Central memory CD4-positive, alpha-beta T cell (primary cell): Measurements from ENCODE around the gene TRIM73.
"Not testable (repeated sequence)": the region's sequence is repeated elsewhere in the genome, so short reads cannot be mapped to it uniquely, and the experiment has no call there.

Experiments used
- DNase-seq: peaks from one replicate; pipeline ENCODE4 v3.0.0; 2022

TRIM73 gene

DNA sequence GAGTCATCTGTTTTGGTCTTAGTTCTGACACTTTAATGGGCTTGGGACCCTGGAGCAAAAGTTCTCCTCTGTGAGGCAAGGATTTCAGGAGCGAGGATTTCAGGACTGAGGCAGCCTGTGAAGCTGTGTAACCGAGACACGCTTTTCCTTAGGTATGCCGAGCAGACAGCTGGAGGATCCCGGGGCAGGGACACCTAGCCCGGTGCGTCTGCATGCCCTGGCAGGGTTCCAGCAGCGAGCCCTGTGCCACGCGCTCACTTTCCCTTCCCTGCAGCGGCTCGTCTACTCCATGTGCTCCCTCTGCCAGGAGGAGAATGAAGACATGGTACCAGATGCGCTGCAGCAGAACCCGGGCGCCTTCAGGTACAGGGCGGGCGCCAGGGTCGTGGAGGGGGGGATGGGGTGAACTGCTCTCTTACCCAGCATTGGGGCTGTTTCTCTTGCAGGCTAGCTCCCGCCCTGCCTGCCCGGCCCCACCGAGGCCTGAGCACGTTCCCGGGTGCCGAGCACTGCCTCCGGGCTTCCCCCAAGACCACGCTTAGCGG, 20.5 kb downstream of the TRIM73 start:
- DNase-seq, result not testable (repeated sequence)

DNA sequence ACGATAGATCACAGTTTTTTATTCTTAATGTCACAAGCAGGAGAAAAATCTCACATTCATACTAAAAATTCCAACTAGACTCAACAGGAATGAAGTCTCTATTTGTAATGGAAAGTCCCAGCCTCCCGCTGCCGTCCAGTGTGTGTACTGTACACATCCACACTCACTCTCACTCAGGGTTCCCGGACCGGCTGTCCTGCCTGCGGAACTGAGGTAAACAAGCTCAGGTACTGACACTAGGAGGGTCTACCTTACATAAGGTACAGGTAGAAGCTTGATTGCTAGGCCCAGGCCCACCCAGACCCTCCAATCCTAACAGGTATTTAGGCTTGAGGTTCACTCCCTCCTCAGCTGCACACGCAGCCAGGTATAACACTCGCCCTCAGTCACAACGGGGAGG, 21.4 kb downstream of the TRIM73 start:
- DNase-seq, result not testable (repeated sequence)

DNA sequence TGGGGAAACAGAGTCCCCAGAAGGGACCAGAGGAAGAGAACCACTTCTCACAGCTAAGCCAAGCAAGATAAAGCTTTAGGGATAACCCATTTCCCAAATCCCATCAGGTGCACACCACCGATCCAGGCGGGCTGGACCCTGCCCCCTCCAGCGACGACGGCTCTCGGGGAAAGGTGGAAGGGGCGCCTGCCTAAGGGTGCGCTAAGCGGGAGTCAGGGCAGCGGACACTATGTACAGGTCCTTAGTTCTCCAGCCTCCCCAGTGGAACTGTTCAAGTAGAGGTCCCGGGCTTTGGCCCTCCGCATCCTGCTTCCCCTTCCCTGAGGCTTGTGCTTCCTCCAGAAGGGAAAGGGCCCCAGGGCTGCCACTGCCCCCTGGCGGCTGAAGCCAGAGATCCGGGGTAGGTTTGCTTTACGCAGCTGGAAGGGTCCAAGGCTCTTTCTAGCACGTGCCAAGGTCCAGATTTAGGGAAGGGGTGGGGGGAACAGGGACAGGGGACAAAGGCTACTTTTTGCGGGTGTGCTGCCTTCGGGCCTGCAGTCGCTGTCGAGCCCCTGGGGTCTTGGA, 22.9 kb downstream of the TRIM73 start:
- not testable (repeated sequence) for DNase-seq

DNA sequence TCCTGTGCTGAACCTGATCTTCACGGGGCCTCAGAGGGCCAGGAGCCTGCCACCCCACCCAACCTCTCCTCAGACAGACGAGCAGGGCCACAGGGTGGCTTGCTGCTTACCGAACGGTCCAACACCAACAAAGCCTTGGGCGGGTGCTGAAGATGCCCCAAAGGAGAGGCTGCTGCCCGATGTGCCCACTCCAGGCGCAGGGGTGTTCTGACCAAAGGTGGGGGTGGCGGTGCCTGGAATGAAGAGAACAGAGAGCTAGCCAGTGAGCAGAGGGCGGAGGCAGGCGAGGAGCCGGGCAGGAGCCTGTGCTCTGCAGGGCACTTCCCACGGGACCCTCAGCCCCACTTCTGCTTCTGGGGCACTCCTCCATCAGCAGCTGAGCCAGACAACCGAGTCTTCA, 23.8 kb downstream of the TRIM73 start:
- DNase-seq, result not testable (repeated sequence)

DNA sequence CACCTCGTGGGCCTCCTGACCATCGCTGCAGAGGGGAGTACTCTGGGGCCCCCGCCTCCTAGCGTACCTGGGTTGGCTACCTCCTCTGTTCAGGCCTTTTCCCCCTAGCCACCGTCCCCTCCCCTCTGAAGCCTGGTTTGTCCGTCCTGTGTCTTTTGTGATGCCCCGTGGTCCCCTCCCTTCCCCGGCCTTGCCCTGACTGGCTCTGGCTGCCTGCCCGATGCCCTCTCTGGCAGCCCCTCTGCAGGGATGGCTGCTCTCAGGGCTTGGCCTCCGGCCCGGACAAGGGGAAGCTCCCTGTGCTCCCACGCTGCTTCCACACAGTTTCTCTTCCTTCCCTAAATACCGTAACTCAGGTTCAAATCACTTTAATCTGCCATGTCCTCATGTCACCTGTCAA, 24.3 kb downstream of the TRIM73 start:
- DNase-seq, result not testable (repeated sequence)

DNA sequence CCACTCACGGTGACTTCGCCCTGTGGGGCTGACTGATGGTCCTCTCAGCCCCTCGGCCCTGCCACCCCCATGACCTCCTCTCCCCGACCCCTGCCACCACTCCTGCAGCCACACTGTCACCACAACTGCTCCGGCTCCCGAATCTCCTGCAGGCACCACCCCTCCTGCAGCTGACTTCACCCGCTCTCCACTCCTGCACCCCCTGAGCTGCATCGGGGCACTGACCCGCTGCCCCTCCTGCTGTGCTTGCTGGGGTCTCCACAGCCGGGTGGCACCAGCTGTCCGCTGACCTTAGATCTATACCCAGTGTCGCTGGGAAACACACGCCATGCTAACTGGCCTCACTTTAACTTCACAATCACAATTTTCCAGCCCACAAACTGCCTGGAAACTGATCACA, 24.7 kb downstream of the TRIM73 start:
- DNase-seq, result not testable (repeated sequence)

DNA sequence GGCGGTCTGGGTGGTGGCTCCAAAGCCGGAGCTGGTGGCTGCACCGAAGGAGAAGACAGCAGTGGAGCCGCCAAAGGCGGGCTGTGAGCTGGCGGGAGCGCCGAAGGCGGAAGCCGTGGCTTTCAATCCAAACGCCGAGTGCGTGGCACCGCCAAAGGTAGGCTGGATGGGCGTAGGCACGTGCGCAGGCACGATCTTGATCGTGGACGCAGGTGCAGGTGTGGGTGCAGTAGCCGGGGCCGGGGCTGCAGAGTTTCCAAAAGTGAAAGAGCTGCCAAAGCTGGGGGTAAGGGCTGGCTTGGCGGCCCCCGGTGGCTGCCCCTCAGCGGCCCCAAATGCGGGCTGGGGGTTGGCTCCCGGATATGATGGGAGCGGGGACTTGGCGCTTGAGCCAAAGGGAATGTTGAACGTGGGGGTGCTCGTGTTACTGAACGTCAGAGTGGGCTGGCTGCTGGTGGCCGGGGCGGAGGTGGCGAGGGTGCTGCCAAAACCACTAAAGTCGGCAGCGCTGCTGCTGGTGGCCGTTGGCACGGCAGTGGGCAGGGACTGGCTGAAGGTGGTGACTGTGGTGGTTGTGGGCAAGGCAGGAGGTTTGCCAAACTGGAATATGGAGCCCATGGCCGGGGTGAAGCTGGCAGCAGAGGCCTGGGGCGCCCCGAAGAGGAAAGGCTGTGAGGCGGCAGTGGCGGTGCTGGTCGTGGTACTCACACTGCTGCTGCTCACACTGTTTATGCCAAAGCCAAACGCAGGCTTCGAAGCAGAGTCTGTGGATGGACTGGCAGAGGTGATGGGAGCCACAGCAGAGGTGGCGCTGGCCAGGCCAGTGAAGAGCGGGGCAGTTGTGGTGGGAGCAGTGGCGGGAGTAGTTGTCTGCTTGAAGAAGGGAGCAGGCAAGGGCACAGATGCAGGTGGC, 26.6 kb downstream of the TRIM73 start:
- DNase-seq, result not testable (repeated sequence)

DNA sequence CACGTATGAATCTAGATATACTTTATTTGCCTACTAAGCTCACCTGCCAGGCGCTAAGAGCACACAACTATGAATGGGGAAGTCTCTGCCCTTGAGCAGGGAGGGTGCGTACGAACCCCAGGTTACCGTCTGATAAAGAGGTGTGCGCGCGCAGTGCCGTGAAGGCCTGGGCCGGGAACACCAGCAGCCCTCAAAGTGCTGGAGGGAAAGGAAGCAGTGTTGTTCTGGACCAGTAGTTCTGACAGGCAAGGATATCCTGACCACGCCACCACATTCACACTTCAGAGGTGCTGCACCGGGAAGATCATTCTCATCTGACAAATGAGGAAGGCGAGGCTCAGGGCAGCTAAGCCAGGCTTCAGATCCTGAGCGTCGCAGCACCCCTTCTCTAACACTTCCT, 28.1 kb downstream of the TRIM73 start:
- not testable (repeated sequence) for DNase-seq

DNA sequence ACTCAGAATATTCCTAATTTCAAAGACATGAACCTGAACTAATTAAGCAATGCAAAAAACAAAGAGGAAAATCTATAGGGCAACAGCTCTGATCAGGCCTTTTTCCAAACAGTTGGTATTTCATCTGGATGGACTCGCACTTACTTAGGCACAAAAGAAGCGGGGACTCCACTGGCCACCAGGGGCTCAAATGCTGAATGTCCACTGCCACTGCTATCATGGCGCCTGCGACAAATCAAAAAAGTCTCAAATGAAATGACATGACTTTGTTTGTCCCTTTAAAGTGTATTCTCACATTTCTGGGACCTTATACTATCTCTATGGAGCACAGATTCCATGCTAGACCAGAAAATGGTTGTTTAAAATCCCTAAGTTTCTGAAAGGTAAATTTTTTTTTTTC, 43.6 kb downstream of the TRIM73 start:
- DNase-seq, result not testable (repeated sequence)

DNA sequence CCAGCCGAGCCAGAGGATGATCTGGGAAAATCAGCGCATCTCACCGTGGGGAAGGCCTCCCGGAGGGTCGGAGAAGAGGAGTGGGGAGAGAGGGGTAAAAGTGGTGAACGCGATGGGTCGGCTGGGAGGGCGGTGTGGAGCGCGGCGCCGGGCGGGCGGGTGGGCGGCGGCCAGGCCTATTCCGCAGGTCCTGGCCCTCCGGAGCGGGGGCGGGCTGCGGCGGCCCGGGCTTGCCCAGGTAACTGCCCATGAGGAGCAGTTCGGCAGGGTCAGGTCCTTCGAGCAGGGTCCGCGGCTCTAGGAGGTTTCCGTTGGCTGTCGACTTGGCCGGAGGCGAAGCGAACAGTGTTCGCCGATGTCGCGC, 46.7 kb downstream of the TRIM73 start:
- not testable (repeated sequence) for DNase-seq

DNA sequence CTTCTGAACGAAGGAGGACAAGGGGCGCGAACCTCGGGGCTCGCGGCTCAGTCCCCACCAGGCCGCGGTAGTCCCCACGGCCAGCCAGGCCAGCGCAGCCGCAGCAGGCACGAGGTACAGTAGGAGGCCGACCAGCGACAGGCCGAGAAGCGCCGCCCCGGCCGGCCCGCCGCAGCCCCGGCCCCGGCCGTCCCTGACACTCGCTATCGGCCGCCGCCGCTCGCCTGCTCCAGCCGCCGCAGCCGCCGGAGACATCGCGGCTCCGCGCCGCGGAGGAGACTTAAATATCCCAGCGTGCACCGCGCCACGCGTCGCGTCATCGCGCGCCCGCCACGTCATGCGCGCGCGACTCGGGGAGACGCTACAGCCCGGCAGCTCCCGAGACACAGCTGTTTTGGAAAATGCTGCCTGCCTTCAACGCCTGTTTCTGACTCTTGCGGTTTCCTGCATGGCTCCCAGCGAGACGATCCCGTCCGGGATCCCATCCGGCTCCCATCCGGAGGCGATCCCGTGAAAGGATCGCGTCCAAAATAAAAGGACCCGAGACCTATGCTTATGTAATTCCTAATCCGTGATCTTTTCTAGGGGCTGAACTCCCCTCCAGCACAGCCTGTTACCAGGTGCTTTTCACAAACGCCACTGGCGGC, 47.2 kb downstream of the TRIM73 start:
- DNase-seq, result peak; percentile 54

DNA sequence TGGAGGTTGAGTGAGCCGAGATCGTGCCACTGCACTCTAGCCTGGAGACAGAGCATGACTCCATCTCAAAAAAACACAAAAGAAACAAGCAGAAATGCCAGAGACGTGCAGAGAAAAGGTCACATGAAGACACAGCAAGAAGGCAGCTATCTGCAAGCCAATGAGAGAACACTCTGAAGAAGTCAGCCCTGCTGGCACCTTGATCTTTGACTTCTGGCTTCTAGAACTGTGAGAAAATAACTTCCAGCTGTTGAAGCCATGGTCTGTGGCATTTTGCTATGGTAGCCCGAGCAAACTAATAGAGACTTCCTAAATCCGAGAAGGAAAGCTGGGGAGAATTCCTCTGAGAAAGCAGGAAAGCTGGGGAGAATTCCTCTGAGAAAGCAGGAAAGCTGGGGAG, 54.5 kb downstream of the TRIM73 start:
- not testable (repeated sequence) for DNase-seq

DNA sequence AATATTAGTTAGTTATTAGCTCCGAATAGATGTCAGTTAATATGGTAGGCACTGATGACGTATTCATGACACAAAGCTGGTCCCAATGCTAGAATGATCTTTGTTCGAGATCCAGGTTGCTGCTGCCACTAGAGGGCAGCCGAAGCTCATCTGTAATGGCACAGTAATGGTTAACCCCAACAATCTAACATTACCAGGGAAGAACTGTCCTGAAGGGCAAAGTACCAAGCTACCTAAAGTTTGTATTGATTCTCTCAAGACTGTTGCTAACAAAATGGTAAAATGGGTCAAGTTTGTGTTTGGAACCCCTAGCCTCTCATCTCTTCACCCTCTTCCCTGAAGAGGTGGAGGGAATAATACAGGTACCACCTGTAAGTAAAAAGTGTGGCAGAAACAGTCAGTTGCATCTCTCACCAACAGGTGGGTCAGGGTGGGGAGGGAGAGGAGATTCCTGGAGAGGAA, 57.1 kb downstream of the TRIM73 start:
- not testable (repeated sequence) for DNase-seq
